ENCODE measurements around the gene LMNTD1. TPM values are rescaled to one million over a fixed set of nuclear protein-coding genes. Genes with fewer than 3 reads are reported as not detected.

LMNTD1 gene
- polyA plus RNA-seq, 1 donor from 2014 or later = not detected

DNA sequence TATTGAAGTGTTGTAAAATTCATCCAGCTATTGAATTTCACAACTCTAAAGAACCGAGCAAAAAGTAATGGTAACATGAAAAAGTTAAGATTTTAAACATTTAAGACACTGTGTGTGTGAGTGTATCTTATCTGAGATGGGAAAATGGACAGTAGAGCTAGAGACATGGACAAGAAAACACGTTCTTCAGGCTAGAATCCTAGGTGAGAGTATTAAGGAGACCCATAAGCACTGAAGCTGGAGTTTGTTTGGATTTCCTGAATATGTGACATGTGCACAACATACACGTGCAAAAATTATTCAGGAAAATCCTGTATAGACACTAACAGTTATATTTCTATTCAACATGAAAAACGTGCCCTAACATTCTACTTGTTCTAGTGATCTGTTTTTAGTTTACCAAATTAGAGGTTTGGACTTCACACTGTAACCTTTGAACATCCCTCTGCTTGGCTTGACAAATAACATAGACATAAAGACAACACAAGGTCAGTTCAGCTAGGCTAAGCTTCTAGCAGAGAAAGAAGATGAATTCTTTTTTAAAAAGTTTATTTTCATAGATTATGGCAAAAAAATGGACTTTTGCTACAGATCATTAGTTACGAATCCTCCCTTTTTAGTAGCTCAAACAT is 31.3 kb downstream of the LMNTD1 start:
- Histone ChIP-seq H3K27me3 (ENCODE audit: insufficient read depth, low read depth, low read length) (no peaks in the 10 kb centered on the region), H3K9ac (ENCODE audit: low read length) (no peak overlapping the region), H4K20me1 (ENCODE audit: insufficient read depth) (no peaks in the 10 kb centered on the region), H2AFZ (ENCODE audit: low read depth, low read length) (no peak overlapping the region), H3K9me3 (ENCODE audit: low read length) (no peaks in the 10 kb centered on the region), H3F3A (ENCODE audit: insufficient read depth, low read length, poor library complexity, severe bottlenecking) (no peaks in the 10 kb centered on the region), H3K4me3 (ENCODE audit: low read length) (no peak overlapping the region), H3K36me3 (ENCODE audit: insufficient read depth, low read length) (no peaks in the 10 kb centered on the region), H3K4me2 (ENCODE audit: low read length) (no peak overlapping the region), H3K27ac (ENCODE audit: low read length) (no peak overlapping the region), H3K79me2 (replicated peaks; ENCODE audit: insufficient read depth, low read length) (no peaks in the 10 kb centered on the region), H3K9me2 (ENCODE audit: insufficient read depth, low read length) (no peaks in the 10 kb centered on the region)
- TF ChIP-seq EZH2 (IDR thresholded peaks at IDR 0.05; ENCODE audit: borderline replicate concordance, insufficient read depth, low read length, poor library complexity, severe bottlenecking) = no peak
- TF ChIP-seq, protein P1, sequence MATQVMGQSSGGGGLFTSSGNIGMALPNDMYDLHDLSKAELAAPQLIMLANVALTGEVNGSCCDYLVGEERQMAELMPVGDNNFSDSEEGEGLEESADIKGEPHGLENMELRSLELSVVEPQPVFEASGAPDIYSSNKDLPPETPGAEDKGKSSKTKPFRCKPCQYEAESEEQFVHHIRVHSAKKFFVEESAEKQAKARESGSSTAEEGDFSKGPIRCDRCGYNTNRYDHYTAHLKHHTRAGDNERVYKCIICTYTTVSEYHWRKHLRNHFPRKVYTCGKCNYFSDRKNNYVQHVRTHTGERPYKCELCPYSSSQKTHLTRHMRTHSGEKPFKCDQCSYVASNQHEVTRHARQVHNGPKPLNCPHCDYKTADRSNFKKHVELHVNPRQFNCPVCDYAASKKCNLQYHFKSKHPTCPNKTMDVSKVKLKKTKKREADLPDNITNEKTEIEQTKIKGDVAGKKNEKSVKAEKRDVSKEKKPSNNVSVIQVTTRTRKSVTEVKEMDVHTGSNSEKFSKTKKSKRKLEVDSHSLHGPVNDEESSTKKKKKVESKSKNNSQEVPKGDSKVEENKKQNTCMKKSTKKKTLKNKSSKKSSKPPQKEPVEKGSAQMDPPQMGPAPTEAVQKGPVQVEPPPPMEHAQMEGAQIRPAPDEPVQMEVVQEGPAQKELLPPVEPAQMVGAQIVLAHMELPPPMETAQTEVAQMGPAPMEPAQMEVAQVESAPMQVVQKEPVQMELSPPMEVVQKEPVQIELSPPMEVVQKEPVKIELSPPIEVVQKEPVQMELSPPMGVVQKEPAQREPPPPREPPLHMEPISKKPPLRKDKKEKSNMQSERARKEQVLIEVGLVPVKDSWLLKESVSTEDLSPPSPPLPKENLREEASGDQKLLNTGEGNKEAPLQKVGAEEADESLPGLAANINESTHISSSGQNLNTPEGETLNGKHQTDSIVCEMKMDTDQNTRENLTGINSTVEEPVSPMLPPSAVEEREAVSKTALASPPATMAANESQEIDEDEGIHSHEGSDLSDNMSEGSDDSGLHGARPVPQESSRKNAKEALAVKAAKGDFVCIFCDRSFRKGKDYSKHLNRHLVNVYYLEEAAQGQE (IDR thresholded peaks at IDR 0.05; ENCODE audit: borderline replicate concordance) = no peak
- no peak for TF ChIP-seq RAD21 (conservative IDR thresholded peaks at IDR 0.05)
- TF ChIP-seq, protein P2, sequence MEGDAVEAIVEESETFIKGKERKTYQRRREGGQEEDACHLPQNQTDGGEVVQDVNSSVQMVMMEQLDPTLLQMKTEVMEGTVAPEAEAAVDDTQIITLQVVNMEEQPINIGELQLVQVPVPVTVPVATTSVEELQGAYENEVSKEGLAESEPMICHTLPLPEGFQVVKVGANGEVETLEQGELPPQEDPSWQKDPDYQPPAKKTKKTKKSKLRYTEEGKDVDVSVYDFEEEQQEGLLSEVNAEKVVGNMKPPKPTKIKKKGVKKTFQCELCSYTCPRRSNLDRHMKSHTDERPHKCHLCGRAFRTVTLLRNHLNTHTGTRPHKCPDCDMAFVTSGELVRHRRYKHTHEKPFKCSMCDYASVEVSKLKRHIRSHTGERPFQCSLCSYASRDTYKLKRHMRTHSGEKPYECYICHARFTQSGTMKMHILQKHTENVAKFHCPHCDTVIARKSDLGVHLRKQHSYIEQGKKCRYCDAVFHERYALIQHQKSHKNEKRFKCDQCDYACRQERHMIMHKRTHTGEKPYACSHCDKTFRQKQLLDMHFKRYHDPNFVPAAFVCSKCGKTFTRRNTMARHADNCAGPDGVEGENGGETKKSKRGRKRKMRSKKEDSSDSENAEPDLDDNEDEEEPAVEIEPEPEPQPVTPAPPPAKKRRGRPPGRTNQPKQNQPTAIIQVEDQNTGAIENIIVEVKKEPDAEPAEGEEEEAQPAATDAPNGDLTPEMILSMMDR (IDR thresholded peaks at IDR 0.05; ENCODE audit: poor library complexity, severe bottlenecking) = no peak
- TF ChIP-seq EP300 (conservative IDR thresholded peaks at IDR 0.05; ENCODE audit: poor library complexity, severe bottlenecking) = no peak
- no peak for TF ChIP-seq TAF1 (IDR thresholded peaks at IDR 0.05; ENCODE audit: low read depth)
- no peak for TF ChIP-seq SMC3 (conservative IDR thresholded peaks at IDR 0.05; ENCODE audit: poor library complexity)
- TF ChIP-seq POLR2AphosphoS5 (IDR thresholded peaks at IDR 0.05) = no peak
- TF ChIP-seq MXI1 (conservative IDR thresholded peaks at IDR 0.05; ENCODE audit: poor library complexity, severe bottlenecking) = no peak

DNA sequence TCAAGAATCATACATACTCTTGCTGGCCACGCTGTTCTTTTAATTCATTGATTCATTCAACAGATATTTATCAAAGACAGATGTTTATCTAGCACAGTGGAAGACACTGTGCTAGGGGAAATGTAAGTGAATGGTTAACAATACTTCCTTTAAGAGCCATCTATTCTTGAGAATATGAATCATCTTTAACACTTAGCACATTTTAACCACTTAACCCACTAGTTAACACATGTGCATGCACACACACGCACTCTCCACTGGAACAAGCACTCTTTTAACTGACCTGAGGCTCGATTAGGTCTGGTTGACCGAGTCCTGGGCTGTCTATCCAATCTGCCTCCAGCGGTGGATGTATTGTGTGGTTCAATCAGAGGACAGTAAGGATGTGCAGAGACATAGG is 34.6 kb downstream of the LMNTD1 start:
- no peak overlapping the region for H3K4me2 ChIP-seq (ENCODE audit: low read length)

More for the DNA sequence above, 34.6 kb downstream of the LMNTD1 start:
- H3K36me3 ChIP-seq (ENCODE audit: insufficient read depth, low read length) = no peaks in the 10 kb centered on the region
- H2AFZ ChIP-seq (ENCODE audit: low read depth, low read length) = no peak overlapping the region
- H3K27me3 ChIP-seq (ENCODE audit: insufficient read depth, low read depth, low read length) = no peaks in the 10 kb centered on the region
- no peaks in the 10 kb centered on the region for H3K79me2 ChIP-seq (replicated peaks; ENCODE audit: insufficient read depth, low read length)
- H3K9me3 ChIP-seq (ENCODE audit: low read length) = no peaks in the 10 kb centered on the region
- H4K20me1 ChIP-seq (ENCODE audit: insufficient read depth) = no peaks in the 10 kb centered on the region
- TF ChIP-seq EZH2 (IDR thresholded peaks at IDR 0.05; ENCODE audit: borderline replicate concordance, insufficient read depth, low read length, poor library complexity, severe bottlenecking) (no peak), EP300 (conservative IDR thresholded peaks at IDR 0.05; ENCODE audit: poor library complexity, severe bottlenecking) (no peak), RAD21 (conservative IDR thresholded peaks at IDR 0.05) (no peak), TAF1 (IDR thresholded peaks at IDR 0.05; ENCODE audit: low read depth) (no peak), POLR2AphosphoS5 (IDR thresholded peaks at IDR 0.05) (no peak), SMC3 (conservative IDR thresholded peaks at IDR 0.05; ENCODE audit: poor library complexity) (no peak), MXI1 (conservative IDR thresholded peaks at IDR 0.05; ENCODE audit: poor library complexity, severe bottlenecking) (no peak)
- TF ChIP-seq, protein P2 (IDR thresholded peaks at IDR 0.05; ENCODE audit: poor library complexity, severe bottlenecking) = no peak
- TF ChIP-seq, protein P1 (IDR thresholded peaks at IDR 0.05; ENCODE audit: borderline replicate concordance) = no peak
- H3F3A ChIP-seq (ENCODE audit: insufficient read depth, low read length, poor library complexity, severe bottlenecking) = no peaks in the 10 kb centered on the region
- no peaks in the 10 kb centered on the region for H3K9me2 ChIP-seq (ENCODE audit: insufficient read depth, low read length)
- H3K4me3 ChIP-seq (ENCODE audit: low read length) = no peak overlapping the region
- no peak overlapping the region for H3K9ac ChIP-seq (ENCODE audit: low read length)
- no peak overlapping the region for H3K27ac ChIP-seq (ENCODE audit: low read length)

Data from neural cell (in vitro differentiated cells).